Central memory CD8-positive, alpha-beta T cell (primary cell): ENCODE results near the gene FBXO38.

Source experiments
- ATAC-seq: fragments of 150-1000 bp; cut with Tn5 transposase; replicated peaks from 2 replicates; pipeline ENCODE4 v1.10.0; 2022; ENCODE audit warnings: mild to moderate bottlenecking, moderate FRiP score, moderate number of reproducible peaks; ENCODE audit not compliant: poor library complexity, severe bottlenecking; ENCODE audit errors: extremely low read depth
- DNase-seq, 2 donors: peaks; one replicate each; pipeline ENCODE4 v3.0.0; 2021; ENCODE audit warnings: low spot score in 2 of 2
- H3K27ac Mint-ChIP-seq: one replicate; pipeline ENCODE4 v1.8.0; 2022; ENCODE audit warnings: low read depth, mild to moderate bottlenecking, moderate library complexity, mixed read lengths
- H3K27me3 Mint-ChIP-seq: one replicate; pipeline ENCODE4 v1.8.0; 2022; ENCODE audit warnings: mixed read lengths
- H3K36me3 Mint-ChIP-seq: one replicate; pipeline ENCODE4 v1.8.0; 2022; ENCODE audit warnings: mild to moderate bottlenecking, moderate library complexity, mixed read lengths; ENCODE audit not compliant: insufficient read depth
- H3K4me1 Mint-ChIP-seq: one replicate; pipeline ENCODE4 v1.8.0; 2022; ENCODE audit warnings: mixed read lengths
- H3K4me3 Mint-ChIP-seq: one replicate; pipeline ENCODE4 v1.8.0; 2022; ENCODE audit warnings: mild to moderate bottlenecking, moderate library complexity, mixed read lengths
- H3K9me3 Mint-ChIP-seq: one replicate; pipeline ENCODE4 v1.8.0; 2022; ENCODE audit warnings: mixed read lengths

The FBXO38 gene

GRCh38 chr5:148469501-148469935, 85.8 kb downstream of the FBXO38 start:
- H3K4me1 Mint-ChIP-seq, result no peaks in the 10 kb centered on the region
- no peak for ATAC-seq
- H3K27ac Mint-ChIP-seq, result no peak overlapping the region
- no peak for DNase-seq
- H3K36me3 Mint-ChIP-seq, result no peaks in the 10 kb centered on the region
- no peaks in the 10 kb centered on the region for H3K9me3 Mint-ChIP-seq
- no peak overlapping the region for H3K4me3 Mint-ChIP-seq
- H3K27me3 Mint-ChIP-seq, result peaks cover 16% of the 10 kb centered on the region

GRCh38 chr5:148471379-148471778, 87.6 kb downstream of the FBXO38 start:
- Mint-ChIP-seq H3K4me3 (no peak overlapping the region), H3K27ac (no peak overlapping the region), H3K36me3 (no peaks in the 10 kb centered on the region), H3K4me1 (no peaks in the 10 kb centered on the region), H3K9me3 (no peaks in the 10 kb centered on the region), H3K27me3 (peaks cover 10% of the 10 kb centered on the region)
- no peak for ATAC-seq
- DNase-seq, result no peak

DNA sequence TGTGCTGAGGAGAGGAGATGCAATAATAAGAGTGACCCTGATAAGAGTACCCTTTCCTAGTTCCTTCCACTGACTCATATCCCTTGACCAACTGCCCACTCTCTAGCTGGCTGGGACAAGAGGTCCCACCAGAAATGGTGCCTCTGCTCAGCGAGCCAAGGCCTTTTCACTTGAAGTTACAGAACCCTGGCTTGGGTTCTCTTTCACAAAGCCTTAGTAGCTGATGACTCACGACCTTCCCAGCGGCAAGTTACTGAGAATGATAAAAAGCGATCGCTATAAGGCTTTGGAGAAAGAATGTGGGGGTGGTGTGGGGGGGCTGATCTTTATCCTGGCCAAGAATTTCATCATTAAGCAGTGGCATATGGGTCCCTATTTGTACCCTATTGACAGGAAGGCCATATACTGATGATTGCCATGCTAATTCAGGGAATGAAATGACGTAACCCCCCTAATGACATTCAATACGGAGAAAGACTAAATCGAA, 90.3 kb downstream of the FBXO38 start:
- H3K9me3 Mint-ChIP-seq, result no peaks in the 10 kb centered on the region
- no peak overlapping the region for H3K4me3 Mint-ChIP-seq
- no peak overlapping the region for H3K27ac Mint-ChIP-seq
- H3K27me3 Mint-ChIP-seq, result peaks cover 33% of the 10 kb centered on the region
- DNase-seq, result no peak
- ATAC-seq, result no peak
- H3K36me3 Mint-ChIP-seq, result no peaks in the 10 kb centered on the region
- H3K4me1 Mint-ChIP-seq, result no peaks in the 10 kb centered on the region

DNA sequence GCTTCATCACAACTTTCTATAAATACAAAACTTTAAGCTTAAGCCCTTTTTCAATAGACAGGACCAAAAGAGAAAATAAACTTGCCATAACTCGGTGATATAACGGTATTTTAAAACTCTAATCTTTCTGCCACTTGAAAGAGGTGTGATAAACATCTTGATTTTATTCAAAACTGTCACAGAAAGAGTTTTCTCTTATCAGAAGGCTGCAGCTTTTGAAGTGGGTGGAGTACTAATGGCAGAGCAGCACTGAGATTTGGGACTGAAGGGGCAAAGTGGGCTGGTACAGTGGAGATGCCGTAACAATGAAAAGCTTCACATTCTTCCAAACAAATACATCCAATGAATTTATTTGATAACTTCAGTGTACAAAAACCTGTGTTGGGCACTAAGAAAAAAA, 92.5 kb downstream of the FBXO38 start:
- Mint-ChIP-seq H3K4me3 (no peak overlapping the region), H3K9me3 (no peaks in the 10 kb centered on the region), H3K27ac (no peak overlapping the region), H3K36me3 (no peaks in the 10 kb centered on the region), H3K27me3 (peaks cover 33% of the 10 kb centered on the region), H3K4me1 (no peaks in the 10 kb centered on the region)
- DNase-seq (no peak), ATAC-seq (no peak)

GRCh38 chr5:148477429-148477828, 93.7 kb downstream of the FBXO38 start:
- no peaks in the 10 kb centered on the region for H3K9me3 Mint-ChIP-seq
- no peaks in the 10 kb centered on the region for H3K36me3 Mint-ChIP-seq
- H3K27ac Mint-ChIP-seq, result no peak overlapping the region
- peaks cover 39% of the 10 kb centered on the region for H3K27me3 Mint-ChIP-seq
- H3K4me3 Mint-ChIP-seq, result no peak overlapping the region
- DNase-seq, result no peak
- H3K4me1 Mint-ChIP-seq, result no peaks in the 10 kb centered on the region
- ATAC-seq, result no peak

GRCh38 chr5:148482196-148482595, 98.4 kb downstream of the FBXO38 start:
- DNase-seq (no peak), ATAC-seq (no peak)
- H3K27me3 Mint-ChIP-seq, result peaks cover 66% of the 10 kb centered on the region
- no peaks in the 10 kb centered on the region for H3K36me3 Mint-ChIP-seq
- no peak overlapping the region for H3K27ac Mint-ChIP-seq
- no peaks in the 10 kb centered on the region for H3K4me1 Mint-ChIP-seq
- no peaks in the 10 kb centered on the region for H3K9me3 Mint-ChIP-seq
- no peak overlapping the region for H3K4me3 Mint-ChIP-seq

DNA sequence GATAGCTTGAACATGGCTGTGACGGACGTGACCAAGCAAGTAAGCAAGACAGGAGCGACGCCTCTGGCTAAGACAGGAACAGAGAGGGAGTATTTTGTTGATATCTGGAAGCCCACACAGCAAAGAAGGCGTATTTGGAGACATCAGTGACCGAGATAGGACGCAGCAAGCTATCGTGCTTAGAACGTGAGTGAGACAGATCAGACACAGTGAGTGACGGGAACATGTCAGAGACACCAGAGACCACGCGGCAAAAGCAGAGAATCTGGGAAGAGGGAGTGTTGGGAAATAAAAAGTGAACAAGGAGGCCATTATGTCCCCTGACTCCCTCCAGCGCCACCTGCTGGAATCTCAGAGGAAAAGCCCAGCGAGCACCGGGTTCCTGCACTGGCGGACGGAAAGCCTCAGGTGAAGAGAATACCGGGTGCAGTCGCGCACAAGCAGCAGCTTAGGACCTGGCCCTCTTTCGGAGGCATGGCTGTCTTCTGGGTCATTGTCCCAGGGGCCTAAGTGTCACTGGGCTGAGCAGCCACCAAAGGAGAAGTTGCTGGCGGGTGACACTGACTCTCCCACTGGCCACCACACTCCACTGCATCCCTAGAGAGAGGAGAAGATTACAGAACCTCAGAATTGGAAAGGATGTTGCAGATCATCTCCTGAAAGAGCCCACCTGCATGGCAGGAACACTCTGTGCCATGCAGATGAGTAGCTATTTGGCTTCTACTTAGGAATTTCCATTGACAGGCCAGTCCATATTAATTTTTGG, 99.1 kb downstream of the FBXO38 start:
- Mint-ChIP-seq H3K9me3 (no peaks in the 10 kb centered on the region), H3K27me3 (peaks cover 66% of the 10 kb centered on the region)
- peak; percentile 56 for ATAC-seq

DNA sequence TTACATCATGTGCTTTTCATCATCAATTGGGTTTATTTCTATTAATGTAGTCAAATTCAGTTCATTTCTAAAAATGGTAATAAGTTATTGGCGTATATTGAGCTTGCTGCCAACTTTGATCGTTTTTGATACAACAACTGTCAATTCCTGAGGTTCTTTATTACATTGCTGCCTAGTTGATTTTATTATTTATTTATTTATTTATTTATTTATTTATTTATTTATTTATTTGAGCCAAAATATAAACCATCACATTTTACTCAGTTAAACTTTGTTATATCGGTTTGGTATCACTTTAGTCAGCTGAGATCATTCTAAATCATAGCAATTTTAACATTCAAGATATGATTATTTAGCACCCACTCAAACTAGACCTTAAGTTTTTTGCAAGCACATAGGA, 100.0 kb downstream of the FBXO38 start:
- ATAC-seq (no peak), DNase-seq (no peak)
- Mint-ChIP-seq H3K27me3 (peaks cover 59% of the 10 kb centered on the region), H3K4me3 (no peak overlapping the region), H3K4me1 (no peaks in the 10 kb centered on the region), H3K36me3 (no peaks in the 10 kb centered on the region), H3K9me3 (no peaks in the 10 kb centered on the region), H3K27ac (no peak overlapping the region)

More for the DNA sequence above, 99.1 kb downstream of the FBXO38 start:
- no peak overlapping the region for H3K27ac Mint-ChIP-seq
- H3K4me1 Mint-ChIP-seq, result no peaks in the 10 kb centered on the region
- no peak overlapping the region for H3K4me3 Mint-ChIP-seq
- DNase-seq, result peak; percentile 34 to 36
- H3K36me3 Mint-ChIP-seq, result no peaks in the 10 kb centered on the region

DNA sequence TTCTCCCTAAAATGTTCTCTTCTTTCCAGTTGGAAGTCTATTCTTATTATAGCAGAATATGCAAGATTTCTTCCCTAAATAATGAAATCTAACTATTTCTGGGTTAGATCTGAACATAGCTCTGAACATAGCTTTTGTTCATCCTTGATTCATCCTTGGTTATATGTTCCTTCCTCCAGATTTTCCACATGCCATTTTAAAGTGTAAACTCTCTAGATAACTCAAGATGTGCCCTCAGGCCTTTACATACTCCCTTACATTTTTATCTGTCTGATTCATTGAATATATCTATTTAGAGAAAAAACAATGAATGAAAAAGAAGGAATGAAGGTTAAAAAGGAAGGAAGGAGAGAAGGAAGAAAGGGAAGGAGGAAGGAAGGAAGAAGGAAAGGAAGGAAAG, 100.9 kb downstream of the FBXO38 start:
- Mint-ChIP-seq H3K4me3 (no peak overlapping the region), H3K4me1 (no peaks in the 10 kb centered on the region), H3K36me3 (no peaks in the 10 kb centered on the region), H3K9me3 (no peaks in the 10 kb centered on the region), H3K27ac (no peak overlapping the region), H3K27me3 (peaks cover 59% of the 10 kb centered on the region)
- DNase-seq (no peak), ATAC-seq (no peak)

- no peak overlapping the region for H3K4me3 Mint-ChIP-seq
- no peak overlapping the region for H3K27ac Mint-ChIP-seq
- H3K9me3 Mint-ChIP-seq, result no peaks in the 10 kb centered on the region
- ATAC-seq (no peak), DNase-seq (no peak)
- peaks cover 73% of the 10 kb centered on the region for H3K27me3 Mint-ChIP-seq
- H3K36me3 Mint-ChIP-seq, result no peaks in the 10 kb centered on the region
- no peaks in the 10 kb centered on the region for H3K4me1 Mint-ChIP-seq
These were observed 102.7 kb downstream of the FBXO38 start for GRCh38 chr5:148486456-148486855.

DNA sequence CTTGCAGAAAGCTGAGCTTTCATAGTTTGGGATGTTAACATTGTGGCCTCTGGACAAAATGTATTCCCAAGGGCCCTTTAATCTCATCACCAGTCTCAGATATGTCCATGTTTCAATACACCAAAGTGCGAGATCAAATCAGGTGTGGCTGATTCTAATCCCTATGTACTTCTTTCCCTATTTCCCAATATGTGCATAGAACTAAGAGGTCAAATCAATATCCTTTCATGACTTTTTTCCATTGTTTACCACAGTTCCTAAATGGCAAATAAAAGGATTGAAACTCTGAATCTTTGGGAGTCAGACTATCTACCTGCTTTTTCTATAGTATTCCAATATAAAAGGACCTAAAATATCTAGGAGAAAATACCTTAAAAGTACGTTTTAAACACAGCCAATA, 105.0 kb downstream of the FBXO38 start:
- Mint-ChIP-seq H3K27me3 (peaks cover 67% of the 10 kb centered on the region), H3K4me3 (no peak overlapping the region), H3K36me3 (no peaks in the 10 kb centered on the region), H3K4me1 (no peaks in the 10 kb centered on the region), H3K9me3 (no peaks in the 10 kb centered on the region), H3K27ac (no peak overlapping the region)
- DNase-seq, result no peak
- no peak for ATAC-seq

DNA sequence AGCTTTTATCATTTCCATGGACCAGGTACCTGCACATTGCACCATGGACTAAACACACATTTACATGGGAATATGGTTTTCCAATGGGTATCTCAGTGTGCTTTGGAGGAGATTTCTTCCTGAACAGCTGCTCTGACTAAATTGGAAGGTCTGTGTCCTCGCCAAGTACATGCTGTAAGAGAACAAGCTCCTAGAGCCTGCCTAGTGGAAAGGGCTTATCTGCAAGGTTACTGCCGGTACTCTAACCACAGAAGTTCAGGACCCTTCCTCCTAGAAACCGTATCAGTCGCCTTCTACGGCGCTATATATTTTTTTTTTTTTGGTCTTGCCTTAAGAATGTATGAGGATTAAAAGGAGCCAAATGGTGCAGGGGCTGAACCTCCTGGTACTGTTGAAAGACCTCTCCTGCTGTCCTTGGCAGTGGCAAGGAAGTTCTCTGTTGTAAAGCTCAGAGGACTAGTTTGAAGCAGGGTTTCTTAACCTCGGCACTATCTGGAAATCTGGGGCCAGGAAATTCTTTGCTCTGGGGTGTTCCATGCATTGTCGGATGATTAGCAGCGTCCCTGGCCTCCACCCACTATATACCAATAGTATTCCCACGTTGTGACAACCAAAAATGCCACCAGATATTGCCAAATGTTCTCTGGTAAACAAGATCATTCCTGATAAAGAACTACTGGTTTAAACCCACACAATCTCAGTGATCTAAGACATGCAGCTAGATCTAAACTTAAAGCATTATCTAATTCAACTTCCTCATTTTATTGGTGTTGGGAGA, 107.4 kb downstream of the FBXO38 start:
- Mint-ChIP-seq H3K4me1 (no peaks in the 10 kb centered on the region), H3K4me3 (no peak overlapping the region), H3K27ac (no peak overlapping the region), H3K27me3 (peaks cover 62% of the 10 kb centered on the region), H3K9me3 (no peaks in the 10 kb centered on the region), H3K36me3 (no peaks in the 10 kb centered on the region)
- ATAC-seq (no peak), DNase-seq (no peak)

- Mint-ChIP-seq H3K9me3 (no peaks in the 10 kb centered on the region), H3K36me3 (no peaks in the 10 kb centered on the region), H3K27ac (no peak overlapping the region), H3K4me3 (no peak overlapping the region), H3K27me3 (peaks cover 62% of the 10 kb centered on the region), H3K4me1 (no peaks in the 10 kb centered on the region)
- ATAC-seq (no peak), DNase-seq (no peak)
These were observed 108.0 kb downstream of the FBXO38 start for GRCh38 chr5:148491793-148492184.
